HL-60/S4 treated with phorbol 12-myristate 13-acetate at 8.2 ng/mL for 4 days and 3 days (cell line): Measurements from ENCODE around the gene VWA3A.

Experiments
- in situ Hi-C: fragments of 300-500 bp; cut with MboI; formaldehyde crosslinking; loops from 2 replicates; pipeline ENCODE4 v1.15.0; 2022; ENCODE audit warnings: low sequenced_read_pairs

VWA3A gene

GRCh38 chr16:22198547-22199293 lies 106.4 kb downstream of the VWA3A start:
- in situ Hi-C loops, result loop anchor here (5.0 kb wide), 1 partner anchor 99 kb away; the partner anchor contains the start of gene POLR3E

GRCh38 chr16:22202261-22202637 lies 109.9 kb downstream of the VWA3A start:
- in situ Hi-C loops, result no loop called here

- in situ Hi-C loops, result no loop called here
Measured at GRCh38 chr16:22203091-22203490, 110.8 kb downstream of the VWA3A start.

GRCh38 chr16:22204091-22204655 lies 111.8 kb downstream of the VWA3A start:
- in situ Hi-C loops, result no loop called here

GRCh38 chr16:22205577-22206012 lies 113.3 kb downstream of the VWA3A start:
- in situ Hi-C loops, result no loop called here

GRCh38 chr16:22206013-22206841 lies 113.9 kb downstream of the VWA3A start, which contains the start of gene EEF2K:
TSS of gene EEF2K (plus strand) at chr16:22206278. CDS start at chr16:22225730, 19,452 bp downstream.
- in situ Hi-C loops, result no loop called here
